ENCODE results near the gene CACNG7. TPM values are rescaled to one million over a fixed set of nuclear protein-coding genes. Genes with fewer than 3 reads are reported as not detected.

Gene CACNG7
- total RNA-seq, 1 experiment from 2014 or later = not detected

DNA sequence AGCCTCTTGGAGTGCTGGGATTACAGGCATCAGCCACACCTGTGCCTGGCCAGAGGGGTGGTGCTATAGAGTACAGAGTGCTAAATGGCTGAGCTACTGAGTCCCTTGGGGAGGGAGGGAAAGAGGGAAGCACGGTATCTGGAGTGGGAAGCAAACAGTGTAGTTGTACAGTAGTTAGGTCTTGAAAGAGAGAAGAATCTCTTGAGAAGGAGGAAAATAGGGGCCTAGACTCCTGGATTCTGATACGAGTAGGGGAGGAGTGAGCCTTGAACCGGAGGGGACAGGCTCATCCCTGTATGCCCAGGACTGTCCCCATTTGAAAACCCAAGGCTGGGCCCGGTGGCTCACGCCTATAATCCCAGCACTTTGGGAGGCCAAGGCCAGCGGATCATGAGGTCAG, 36.3 kb upstream of the CACNG7 start:
- CTCF ChIA-PET = no interaction called here
- Histone ChIP-seq H4K20me1 (ENCODE audit: insufficient read depth) (no peaks in the 10 kb centered on the region), H3K4me3 (replicated peaks in 1 of 2; ENCODE audit: low read depth in 1 of 2, low read length in 2 of 2) (no peak overlapping the region), H3K4me2 (ENCODE audit: low read length) (no peak overlapping the region), H3K9ac (ENCODE audit: low read length) (no peak overlapping the region), H3K4me1 (ENCODE audit: control insufficient read depth in 1 of 2, insufficient read depth in 2 of 2, low read length in 2 of 2) (peaks cover 0 to 14% of the 10 kb centered on the region in 2 experiments; a peak in 1 of 4 replicates), H3K27ac (ENCODE audit: low read depth, low read length) (no peak overlapping the region), H3K9me2 (ENCODE audit: insufficient read depth) (no peaks in the 10 kb centered on the region), H3K27me3 (ENCODE audit: insufficient read depth, low read length) (no peaks in the 10 kb centered on the region), H3K36me3 (ENCODE audit: control insufficient read depth in 1 of 2, insufficient read depth in 2 of 2, low read length in 2 of 2) (peaks cover 20 to 21% of the 10 kb centered on the region in 2 experiments), H3K79me2 (ENCODE audit: insufficient read depth, low read length) (peaks cover 41% of the 10 kb centered on the region), H2AFZ (ENCODE audit: low read depth, low read length, poor library complexity, severe bottlenecking) (no peak overlapping the region), H3K9me3 (ENCODE audit: control insufficient read depth in 1 of 2, insufficient read depth in 1 of 2, low read depth in 1 of 2, low read length in 2 of 2) (no peaks in the 10 kb centered on the region)
- POLR2A ChIA-PET = no interaction called here
- ATAC-seq (no peak), DNase-seq (ENCODE audit: low read depth, low spot score) (no peak)
- RAD21 ChIA-PET (ENCODE audit: low non-redundant PET in 1 of 2, low total read pairs in 2 of 2, uncharacterized antibody in 2 of 2, unreplicated experiment in 2 of 2) = no interaction called here
- TF ChIP-seq EGR1 (IDR thresholded peaks at IDR 0.05; ENCODE audit: low read depth) = no peak
- TF ChIP-seq EZH2phosphoT487 (IDR thresholded peaks at IDR 0.05; ENCODE audit: borderline replicate concordance) = no peak
- TF ChIP-seq POLR2AphosphoS5 (IDR thresholded peaks at IDR 0.05; ENCODE audit: low read depth, low read length) = no peak
- TF ChIP-seq ZBTB33 (IDR thresholded peaks at IDR 0.05; ENCODE audit: extremely low read depth, insufficient replicate concordance, low read length) = no peak
- TF ChIP-seq, protein P1, sequence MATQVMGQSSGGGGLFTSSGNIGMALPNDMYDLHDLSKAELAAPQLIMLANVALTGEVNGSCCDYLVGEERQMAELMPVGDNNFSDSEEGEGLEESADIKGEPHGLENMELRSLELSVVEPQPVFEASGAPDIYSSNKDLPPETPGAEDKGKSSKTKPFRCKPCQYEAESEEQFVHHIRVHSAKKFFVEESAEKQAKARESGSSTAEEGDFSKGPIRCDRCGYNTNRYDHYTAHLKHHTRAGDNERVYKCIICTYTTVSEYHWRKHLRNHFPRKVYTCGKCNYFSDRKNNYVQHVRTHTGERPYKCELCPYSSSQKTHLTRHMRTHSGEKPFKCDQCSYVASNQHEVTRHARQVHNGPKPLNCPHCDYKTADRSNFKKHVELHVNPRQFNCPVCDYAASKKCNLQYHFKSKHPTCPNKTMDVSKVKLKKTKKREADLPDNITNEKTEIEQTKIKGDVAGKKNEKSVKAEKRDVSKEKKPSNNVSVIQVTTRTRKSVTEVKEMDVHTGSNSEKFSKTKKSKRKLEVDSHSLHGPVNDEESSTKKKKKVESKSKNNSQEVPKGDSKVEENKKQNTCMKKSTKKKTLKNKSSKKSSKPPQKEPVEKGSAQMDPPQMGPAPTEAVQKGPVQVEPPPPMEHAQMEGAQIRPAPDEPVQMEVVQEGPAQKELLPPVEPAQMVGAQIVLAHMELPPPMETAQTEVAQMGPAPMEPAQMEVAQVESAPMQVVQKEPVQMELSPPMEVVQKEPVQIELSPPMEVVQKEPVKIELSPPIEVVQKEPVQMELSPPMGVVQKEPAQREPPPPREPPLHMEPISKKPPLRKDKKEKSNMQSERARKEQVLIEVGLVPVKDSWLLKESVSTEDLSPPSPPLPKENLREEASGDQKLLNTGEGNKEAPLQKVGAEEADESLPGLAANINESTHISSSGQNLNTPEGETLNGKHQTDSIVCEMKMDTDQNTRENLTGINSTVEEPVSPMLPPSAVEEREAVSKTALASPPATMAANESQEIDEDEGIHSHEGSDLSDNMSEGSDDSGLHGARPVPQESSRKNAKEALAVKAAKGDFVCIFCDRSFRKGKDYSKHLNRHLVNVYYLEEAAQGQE (IDR thresholded peaks at IDR 0.05; ENCODE audit: low read depth) = no peak
- TF ChIP-seq TCF7L2 (IDR thresholded peaks at IDR 0.05; ENCODE audit: borderline replicate concordance, extremely low read depth, insufficient read depth, insufficient read length) = no peak
- no peak for TF ChIP-seq CEBPB (IDR thresholded peaks at IDR 0.05; ENCODE audit: low read depth)
- no peak for TF ChIP-seq ZFX (IDR thresholded peaks at IDR 0.05)
- no peak for TF ChIP-seq SRF (IDR thresholded peaks at IDR 0.05; ENCODE audit: low read depth)
- no peak for TF ChIP-seq ELF1 (IDR thresholded peaks at IDR 0.05; ENCODE audit: borderline replicate concordance, low read depth)
- no peak for TF ChIP-seq SP1 (IDR thresholded peaks at IDR 0.05; ENCODE audit: low read depth)
- no peak for TF ChIP-seq YY1 (IDR thresholded peaks at IDR 0.05; ENCODE audit: extremely low read depth, insufficient replicate concordance, low read depth, low read length)
- TF ChIP-seq, protein P2, sequence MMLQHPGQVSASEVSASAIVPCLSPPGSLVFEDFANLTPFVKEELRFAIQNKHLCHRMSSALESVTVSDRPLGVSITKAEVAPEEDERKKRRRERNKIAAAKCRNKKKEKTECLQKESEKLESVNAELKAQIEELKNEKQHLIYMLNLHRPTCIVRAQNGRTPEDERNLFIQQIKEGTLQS (IDR thresholded peaks at IDR 0.05) = no peak
- TF ChIP-seq SIN3A (IDR thresholded peaks at IDR 0.05; ENCODE audit: low read depth) = no peak
- intact Hi-C loops (cut with micrococcal nuclease) = no loop called here
- no TSS peak for BruUV-seq (replicated peaks)

All from HCT116 (cell line).